K562 (cell line): ENCODE measurements around the gene MYH11. TPM values are rescaled to one million over a fixed set of nuclear protein-coding genes. Genes with fewer than 3 reads are reported as not detected.

Experiments used
- ATAC-seq: fragments of 200-7000 bp; cut with Tn5 transposase; 3 replicates; pipeline ENCODE4 v1.9.1; 2020; ENCODE audit warnings: moderate library complexity
- BruUV-seq: library from RNA; stranded (reverse); fragments of 400-500 nt; replicated peaks from 2 replicates; lab custom pipeline; 2021; lab: Mats Ljungman, UMichigan
- CTCF ChIA-PET: fragments of 300-600 bp; formaldehyde crosslinking; extraction: SDS; loops from one replicate; lab custom pipeline; 2021; ENCODE audit warnings: low intra/inter-chr PET ratio; lab: Yijun Ruan, JAX
- POLR2A ChIA-PET: fragments of 300-600, 350-650 bp; sonication (Branson Sonifier 250); formaldehyde crosslinking; extraction: SDS; loops from one replicate; lab custom pipeline; 2021; ENCODE audit warnings: antibody characterized with exemption, inconsistent platforms; lab: Yijun Ruan, JAX
- DNase-seq, 4 experiments: peaks; one replicate each; pipeline versions ENCODE4 v3.0.0 to v3.0.0-alpha.2; 2011 to 2018; ENCODE audit warnings: low spot score in 3 of 4, mixed read lengths in 3 of 4; ENCODE audit errors: extremely low read depth in 1 of 4
- FAIRE-seq: peaks from 2 replicates; lab custom pipeline; 2011; peaks lifted over from hg19 to GRCh38; lab: Jason Lieb, UNC
- H2AFZ ChIP-seq: 2 replicates; pipeline ENCODE4 v1.6.0; 2011; ENCODE audit warnings: low read depth, low read length, control low read depth, inconsistent platforms
- H3K27ac ChIP-seq: fragments of 200-600 bp; 3 replicates; pipeline ENCODE4 v1.8.0; 2011; ENCODE audit warnings: low read depth, mild to moderate bottlenecking, control low read depth, inconsistent platforms, low read length, moderate library complexity, mixed read lengths; ENCODE audit errors: extremely low read depth
- H3K27me3 ChIP-seq, 2 experiments: fragments of 300-600 bp in 1 of 2; 2 replicates in 1 of 2; 3 replicates in 1 of 2; pipeline versions ENCODE4 v1.6.0 to v1.8.0; 2011; ENCODE audit warnings: inconsistent platforms in 2 of 2, low read length in 2 of 2, mild to moderate bottlenecking in 1 of 2, mixed read lengths in 1 of 2, moderate library complexity in 1 of 2; ENCODE audit not compliant: control insufficient read depth in 2 of 2, insufficient read depth in 2 of 2
- H3K36me3 ChIP-seq: fragments of 300-600 bp; 3 replicates; pipeline ENCODE4 v1.8.0; 2011; ENCODE audit warnings: mild to moderate bottlenecking, low read length, inconsistent platforms; ENCODE audit not compliant: control insufficient read depth, insufficient read depth
- H3K4me1 ChIP-seq, 2 experiments: fragments of 200-600 bp in 1 of 2; replicated peaks in 1 of 2; 2 replicates in 1 of 2; 3 replicates in 1 of 2; pipeline versions ENCODE4 v1.5.1 to v1.8.0; 2011; ENCODE audit warnings: inconsistent platforms in 2 of 2, low read length in 2 of 2, mild to moderate bottlenecking in 1 of 2, mixed read lengths in 1 of 2, moderate library complexity in 1 of 2; ENCODE audit not compliant: control insufficient read depth in 2 of 2, insufficient read depth in 2 of 2
- H3K4me2 ChIP-seq: 2 replicates; pipeline ENCODE4 v1.6.1; 2011; ENCODE audit warnings: low read length, control low read depth, inconsistent platforms, mixed read lengths; ENCODE audit not compliant: insufficient read depth
- H3K4me3 ChIP-seq: fragments of 200-600 bp; sonication (generic), shearing (Covaris generic); 2 replicates; pipeline ENCODE4 v1.5.1; 2016; ENCODE audit warnings: control low read depth, inconsistent platforms
- H3K79me2 ChIP-seq: fragments of 200-600 bp; 3 replicates; pipeline ENCODE4 v1.8.0; 2011; ENCODE audit warnings: low read length, inconsistent platforms; ENCODE audit not compliant: control insufficient read depth, insufficient read depth
- H3K9ac ChIP-seq, 2 experiments: 2 replicates each; pipeline versions ENCODE4 v1.6.0 to v1.6.1; 2011; ENCODE audit warnings: low read depth in 2 of 2, low read length in 2 of 2, control low read depth in 1 of 2, inconsistent platforms in 1 of 2, mild to moderate bottlenecking in 1 of 2, mixed read lengths in 1 of 2; ENCODE audit not compliant: insufficient read depth in 1 of 2
- H3K9me1 ChIP-seq: one replicate; pipeline ENCODE4 v1.6.0; 2011; ENCODE audit warnings: inconsistent platforms, mild to moderate bottlenecking, low read length, moderate library complexity; ENCODE audit not compliant: control insufficient read depth, insufficient read depth
- H3K9me3 ChIP-seq: replicated peaks from 2 replicates; pipeline ENCODE4 v1.5.1; 2011; ENCODE audit warnings: low read depth, low read length, inconsistent platforms; ENCODE audit not compliant: control insufficient read depth, insufficient read depth
- H4K20me1 ChIP-seq: replicated peaks from 2 replicates; pipeline ENCODE4 v1.6.1; 2011; ENCODE audit warnings: low read length, inconsistent platforms, mixed read lengths; ENCODE audit not compliant: control insufficient read depth, insufficient read depth
- ARID3B ChIP-seq: fragments of 250-450 bp; sonication (Bioruptor Pico); IDR thresholded peaks from 2 replicates; pipeline ENCODE4 v1.4.0; 2020; ENCODE audit warnings: borderline replicate concordance
- BRF1 ChIP-seq: IDR thresholded peaks from 3 replicates; pipeline ENCODE4 v1.6.1; 2011; ENCODE audit warnings: borderline replicate concordance, mild to moderate bottlenecking; ENCODE audit not compliant: insufficient read length; ENCODE audit errors: extremely low read depth
- CBX1 ChIP-seq: sonication (generic); IDR thresholded peaks from 2 replicates; pipeline ENCODE4 v1.6.1; 2016; ENCODE audit warnings: antibody characterized with exemption, low read depth, mild to moderate bottlenecking
- CCAR2 ChIP-seq: fragments of 200-400 bp; formaldehyde crosslinking; IDR thresholded peaks from 2 replicates; pipeline ENCODE4 v1.6.1; 2017; ENCODE audit warnings: mild to moderate bottlenecking, low read depth, low read length
- ETV1 ChIP-seq: fragments of 450-650 bp; conservative IDR thresholded peaks from 2 replicates; pipeline ENCODE4 v1.6.1; 2016; ENCODE audit warnings: missing genetic modification characterization, control low read depth, low read depth, missing compliant biosample characterization
- ETV6 ChIP-seq, 3 experiments: fragments of 150-350 bp in 1 of 3; sonication (generic) in 1 of 3; formaldehyde crosslinking in 1 of 3; IDR thresholded peaks; 2 replicates each; pipeline versions ENCODE4 v1.6.1 to v1.8.0; 2014 to 2022; ENCODE audit warnings: borderline replicate concordance in 2 of 3, low read depth in 2 of 3, antibody characterized with exemption in 1 of 3, low read length in 1 of 3, mild to moderate bottlenecking in 1 of 3, missing genetic modification reagents in 1 of 3
- SRF ChIP-seq, 2 experiments: fragments of 250-450, 450-650 bp in 1 of 2; sonication (Bioruptor Pico) in 1 of 2; sonication (generic) in 1 of 2; formaldehyde crosslinking; IDR thresholded peaks; 2 replicates each; pipeline versions ENCODE4 v1.5.0 to v1.5.1; 2020 to 2022; ENCODE audit warnings: mild to moderate bottlenecking in 1 of 2, missing genetic modification reagents in 1 of 2
- TBL1XR1 ChIP-seq, 2 experiments: IDR thresholded peaks; 2 replicates each; pipeline ENCODE4 v1.6.1; 2012; ENCODE audit warnings: improper control_type of control experiment in 2 of 2, low read length in 2 of 2, mild to moderate bottlenecking in 1 of 2
- ZNF354B ChIP-seq: fragments of 250-450 bp; sonication (Bioruptor Pico); IDR thresholded peaks from 2 replicates; pipeline ENCODE4 v1.4.0; 2020
- WGBS: fragments of 100-300 bp; shearing (Covaris generic); methylation state at CpG from one replicate; pipeline ENCODE4 v1.1.6; 2016; ENCODE audit warnings: low coverage, mixed read lengths; ENCODE audit not compliant: insufficient coverage; ENCODE audit errors: missing lambda C conversion rate; 5-methylcytosine and 5-hydroxymethylcytosine counted together
- in situ Hi-C: fragments of 300-500 bp; cut with MboI; formaldehyde crosslinking; loops from 4 replicates; pipeline ENCODE4 v1.15.0; 2018; ENCODE audit warnings: inconsistent platforms, mixed read lengths
- intact Hi-C: fragments of 100-400 bp; cut with micrococcal nuclease; formaldehyde crosslinking; loops from 2 replicates; pipeline ENCODE4 v1.14.2; 2022
- polyA plus RNA-seq, 8 experiments: library from polyadenylated mRNA; depleted of rRNA in 4 of 8; stranded (reverse) in 5 of 8; unstranded in 3 of 8; fragments of >200 nt; fragmentation: Nextera tagmentation in 2 of 8; fragmentation: Illumina TruSeq in 1 of 8; extraction: Ambion mirVana in 2 of 8; extraction: Trizol in 1 of 8; gene quantifications; 2 replicates each; pipeline versions ENCODE4 v1.2.1 to v1.2.3, GENCODE V29; 2011 to 2014; ENCODE audit warnings: inconsistent platforms in 1 of 8, missing spikeins in 1 of 8
- total RNA-seq, 7 experiments: library from RNA; depleted of rRNA in 6 of 7; stranded (reverse); fragments of >200 nt in 6 of 7; fragmentation: Illumina TruSeq in 2 of 7; extraction: Trizol in 2 of 7; gene quantifications; 2 replicates each; pipeline versions ENCODE4 v1.2.1 to v1.2.3, GENCODE V29; 2011 to 2021; ENCODE audit warnings: low replicate concordance in 1 of 7
- TF ChIP-seq, protein P1 (sequence below), 2 experiments: fragments of 200-800 bp in 1 of 2; sonication (Bioruptor generic) in 1 of 2; sonication (generic) in 1 of 2; formaldehyde crosslinking in 1 of 2; IDR thresholded peaks in 1 of 2; conservative IDR thresholded peaks in 1 of 2; 2 replicates each; pipeline versions ENCODE4 v1.5.0 to v1.6.1; 2016 to 2020; ENCODE audit warnings: missing compliant biosample characterization in 1 of 2, missing genetic modification characterization in 1 of 2, missing genetic modification reagents in 1 of 2
- TF ChIP-seq, protein P2 (sequence below): fragments of 450-650 bp; IDR thresholded peaks from 2 replicates; pipeline ENCODE4 v1.6.1; 2016; ENCODE audit warnings: mild to moderate bottlenecking
- TF ChIP-seq, protein P3 (sequence below): fragments of 450-650 bp; IDR thresholded peaks from one replicate; pipeline ENCODE4 v1.6.1; 2018; ENCODE audit warnings: mild to moderate bottlenecking, moderate library complexity; ENCODE audit not compliant: partially characterized antibody

Gene MYH11
- total and polyA plus RNA-seq, 9 of the 15 experiments (the other 6 are each of a cell fraction or from before 2014, with no cell fraction given): 0.05 to 0.47 (median 0.08) TPM; not detected in 5

DNA sequence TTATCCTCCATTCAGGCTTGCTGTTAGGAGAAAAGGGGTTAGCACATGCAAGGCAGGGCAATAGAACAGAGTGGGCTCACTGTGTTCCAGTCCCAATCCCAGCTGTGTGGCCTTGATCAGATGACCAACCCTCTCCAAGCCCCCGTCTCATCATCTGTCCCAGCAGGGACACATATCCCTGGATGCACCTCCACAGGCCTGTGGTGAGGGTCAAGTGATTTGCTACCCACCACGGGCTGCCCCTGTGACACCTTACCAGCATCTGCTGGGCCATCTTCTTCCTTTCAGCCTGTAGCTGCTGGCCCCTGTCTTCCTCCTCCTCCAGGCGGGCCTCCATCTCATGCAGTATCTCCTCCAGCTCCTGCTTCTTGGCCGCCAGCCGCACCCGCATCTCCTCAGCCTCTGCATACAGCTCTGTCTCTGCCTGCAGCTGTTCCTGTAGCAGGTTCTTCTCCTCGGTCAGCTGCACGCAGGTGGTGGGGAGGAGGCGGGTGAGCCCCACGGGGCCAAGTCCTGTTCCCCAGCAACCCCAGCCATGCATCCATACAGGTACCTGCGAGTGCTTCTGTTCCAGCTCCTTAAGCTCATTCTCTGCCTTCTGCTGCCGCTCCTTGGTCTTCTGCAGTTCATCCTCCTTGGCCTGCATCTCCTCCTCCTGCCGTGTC, 115.5 kb downstream of the MYH11 start:
- no peak overlapping the region for H3K4me3 ChIP-seq
- no peak overlapping the region for H2AFZ ChIP-seq
- H3K27me3 ChIP-seq: peaks cover 16 to 38% of the 10 kb centered on the region in 2 experiments; a peak in 3 of 5 replicates
- no TSS peak for BruUV-seq
- H3K9me1 ChIP-seq: no peaks in the 10 kb centered on the region
- FAIRE-seq: no peak
- ChIA-PET POLR2A (interaction anchor here (0.6 to 1.1 kb wide), 3 partner anchors 10 to 38 kb away, joined by 3 read pairs; no protein-coding TSS in a partner anchor), CTCF (no interaction called here)
- peaks cover 6% of the 10 kb centered on the region for H3K9me3 ChIP-seq
- H3K36me3 ChIP-seq: no peaks in the 10 kb centered on the region
- intact Hi-C loops (no loop called here), in situ Hi-C loops (no loop called here)
- no peak overlapping the region for H3K9ac ChIP-seq
- H3K4me2 ChIP-seq: no peak overlapping the region
- H3K79me2 ChIP-seq: no peaks in the 10 kb centered on the region
- H3K27ac ChIP-seq: no peak overlapping the region
- 7% methylated on average over 13 of the region's 13 CpGs for WGBS
- H4K20me1 ChIP-seq: no peaks in the 10 kb centered on the region
- peaks cover 0 to 3% of the 10 kb centered on the region in 2 experiments; a peak in 2 of 5 replicates for H3K4me1 ChIP-seq
- no peak for ATAC-seq
- DNase-seq: no peak
- TF ChIP-seq CBX1: no peak
- no peak for TF ChIP-seq ZNF354B
- TF ChIP-seq, protein P1, sequence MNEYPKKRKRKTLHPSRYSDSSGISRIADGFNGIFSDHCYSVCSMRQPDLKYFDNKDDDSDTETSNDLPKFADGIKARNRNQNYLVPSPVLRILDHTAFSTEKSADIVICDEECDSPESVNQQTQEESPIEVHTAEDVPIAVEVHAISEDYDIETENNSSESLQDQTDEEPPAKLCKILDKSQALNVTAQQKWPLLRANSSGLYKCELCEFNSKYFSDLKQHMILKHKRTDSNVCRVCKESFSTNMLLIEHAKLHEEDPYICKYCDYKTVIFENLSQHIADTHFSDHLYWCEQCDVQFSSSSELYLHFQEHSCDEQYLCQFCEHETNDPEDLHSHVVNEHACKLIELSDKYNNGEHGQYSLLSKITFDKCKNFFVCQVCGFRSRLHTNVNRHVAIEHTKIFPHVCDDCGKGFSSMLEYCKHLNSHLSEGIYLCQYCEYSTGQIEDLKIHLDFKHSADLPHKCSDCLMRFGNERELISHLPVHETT (CRISPR knock-in tag; conservative IDR thresholded peaks at IDR 0.05 in 1 of 2, IDR thresholded peaks at IDR 0.05 in 1 of 2): no peak
- no peak for TF ChIP-seq ETV6 (IDR thresholded peaks at IDR 0.05; ENCODE audit: borderline replicate concordance in 1 of 2, low read depth in 2 of 2, low read length in 1 of 2)
- no peak for TF ChIP-seq ETV6 (CRISPR knock-in tag; IDR thresholded peaks at IDR 0.05; ENCODE audit: borderline replicate concordance)
- no peak for TF ChIP-seq ARID3B (CRISPR knock-in tag)
- no peak for TF ChIP-seq ETV1 (tag)
- TF ChIP-seq CCAR2: no peak
- TF ChIP-seq, protein P2, sequence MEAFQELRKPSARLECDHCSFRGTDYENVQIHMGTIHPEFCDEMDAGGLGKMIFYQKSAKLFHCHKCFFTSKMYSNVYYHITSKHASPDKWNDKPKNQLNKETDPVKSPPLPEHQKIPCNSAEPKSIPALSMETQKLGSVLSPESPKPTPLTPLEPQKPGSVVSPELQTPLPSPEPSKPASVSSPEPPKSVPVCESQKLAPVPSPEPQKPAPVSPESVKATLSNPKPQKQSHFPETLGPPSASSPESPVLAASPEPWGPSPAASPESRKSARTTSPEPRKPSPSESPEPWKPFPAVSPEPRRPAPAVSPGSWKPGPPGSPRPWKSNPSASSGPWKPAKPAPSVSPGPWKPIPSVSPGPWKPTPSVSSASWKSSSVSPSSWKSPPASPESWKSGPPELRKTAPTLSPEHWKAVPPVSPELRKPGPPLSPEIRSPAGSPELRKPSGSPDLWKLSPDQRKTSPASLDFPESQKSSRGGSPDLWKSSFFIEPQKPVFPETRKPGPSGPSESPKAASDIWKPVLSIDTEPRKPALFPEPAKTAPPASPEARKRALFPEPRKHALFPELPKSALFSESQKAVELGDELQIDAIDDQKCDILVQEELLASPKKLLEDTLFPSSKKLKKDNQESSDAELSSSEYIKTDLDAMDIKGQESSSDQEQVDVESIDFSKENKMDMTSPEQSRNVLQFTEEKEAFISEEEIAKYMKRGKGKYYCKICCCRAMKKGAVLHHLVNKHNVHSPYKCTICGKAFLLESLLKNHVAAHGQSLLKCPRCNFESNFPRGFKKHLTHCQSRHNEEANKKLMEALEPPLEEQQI: no peak
- no peak for TF ChIP-seq TBL1XR1 (IDR thresholded peaks at IDR 0.05; ENCODE audit: low read length in 2 of 2)
- no peak for TF ChIP-seq SRF (CRISPR knock-in tag; IDR thresholded peaks at IDR 0.05)
- TF ChIP-seq, protein P3, sequence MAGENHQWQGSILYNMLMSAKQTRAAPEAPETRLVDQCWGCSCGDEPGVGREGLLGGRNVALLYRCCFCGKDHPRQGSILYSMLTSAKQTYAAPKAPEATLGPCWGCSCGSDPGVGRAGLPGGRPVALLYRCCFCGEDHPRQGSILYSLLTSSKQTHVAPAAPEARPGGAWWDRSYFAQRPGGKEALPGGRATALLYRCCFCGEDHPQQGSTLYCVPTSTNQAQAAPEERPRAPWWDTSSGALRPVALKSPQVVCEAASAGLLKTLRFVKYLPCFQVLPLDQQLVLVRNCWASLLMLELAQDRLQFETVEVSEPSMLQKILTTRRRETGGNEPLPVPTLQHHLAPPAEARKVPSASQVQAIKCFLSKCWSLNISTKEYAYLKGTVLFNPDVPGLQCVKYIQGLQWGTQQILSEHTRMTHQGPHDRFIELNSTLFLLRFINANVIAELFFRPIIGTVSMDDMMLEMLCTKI: no peak
- no peak for TF ChIP-seq BRF1
